Measurements from ENCODE around the gene TTC39B. TPM values are rescaled to one million over a fixed set of nuclear protein-coding genes. Genes with fewer than 3 reads are reported as not detected.
A peak's percentile ranks its signal among the peaks of the same experiment; 100 is the strongest.

TTC39B gene
- total RNA-seq, 1 donor from 2014 or later: 4.1 TPM

GRCh38 chr9:15308511-15308910 is 1.5 kb upstream of the TTC39B start:
- Histone ChIP-seq H4K20me1 (ENCODE audit: low read depth) (no peaks in the 10 kb centered on the region), H3K79me2 (ENCODE audit: low read depth) (no peaks in the 10 kb centered on the region), H3K4me1 (no peaks in the 10 kb centered on the region), H3F3A (ENCODE audit: low read depth) (peaks cover 6% of the 10 kb centered on the region), H3K27me3 (peaks cover 32% of the 10 kb centered on the region), H3K4me2 (no peak overlapping the region), H3K27ac (no peak overlapping the region), H3K9ac (no peak overlapping the region), H2AFZ (replicated peaks) (no peak overlapping the region), H3K4me3 (no peak overlapping the region), H3K9me3 (ENCODE audit: low read depth) (no peaks in the 10 kb centered on the region), H3K36me3 (no peaks in the 10 kb centered on the region)
- TF ChIP-seq, protein P1, sequence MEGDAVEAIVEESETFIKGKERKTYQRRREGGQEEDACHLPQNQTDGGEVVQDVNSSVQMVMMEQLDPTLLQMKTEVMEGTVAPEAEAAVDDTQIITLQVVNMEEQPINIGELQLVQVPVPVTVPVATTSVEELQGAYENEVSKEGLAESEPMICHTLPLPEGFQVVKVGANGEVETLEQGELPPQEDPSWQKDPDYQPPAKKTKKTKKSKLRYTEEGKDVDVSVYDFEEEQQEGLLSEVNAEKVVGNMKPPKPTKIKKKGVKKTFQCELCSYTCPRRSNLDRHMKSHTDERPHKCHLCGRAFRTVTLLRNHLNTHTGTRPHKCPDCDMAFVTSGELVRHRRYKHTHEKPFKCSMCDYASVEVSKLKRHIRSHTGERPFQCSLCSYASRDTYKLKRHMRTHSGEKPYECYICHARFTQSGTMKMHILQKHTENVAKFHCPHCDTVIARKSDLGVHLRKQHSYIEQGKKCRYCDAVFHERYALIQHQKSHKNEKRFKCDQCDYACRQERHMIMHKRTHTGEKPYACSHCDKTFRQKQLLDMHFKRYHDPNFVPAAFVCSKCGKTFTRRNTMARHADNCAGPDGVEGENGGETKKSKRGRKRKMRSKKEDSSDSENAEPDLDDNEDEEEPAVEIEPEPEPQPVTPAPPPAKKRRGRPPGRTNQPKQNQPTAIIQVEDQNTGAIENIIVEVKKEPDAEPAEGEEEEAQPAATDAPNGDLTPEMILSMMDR (IDR thresholded peaks at IDR 0.05): no peak
- TF ChIP-seq EZH2 (IDR thresholded peaks at IDR 0.05): no peak
- TF ChIP-seq EZH2phosphoT487 (IDR thresholded peaks at IDR 0.05): no peak
- Mint-ChIP-seq H3K4me3 (peak overlapping the region; percentile 6), H3K27me3 (ENCODE audit: insufficient read depth, low read depth) (peaks cover 4% of the 10 kb centered on the region), H3K9me3 (peaks cover 6% of the 10 kb centered on the region), H3K36me3 (no peaks in the 10 kb centered on the region), H3K27ac (no peak overlapping the region), H3K4me1 (peaks cover 10% of the 10 kb centered on the region)
- DNase-seq (ENCODE audit: low spot score): no peak

GRCh38 chr9:15307523-15307841 is 466 bp upstream of the TTC39B start:
- no peak overlapping the region for H3K9ac ChIP-seq
- H3K36me3 ChIP-seq: no peaks in the 10 kb centered on the region
- Mint-ChIP-seq H3K4me3 (peak overlapping the region; percentile 96), H3K27ac (no peak overlapping the region), H3K9me3 (no peaks in the 10 kb centered on the region), H3K36me3 (no peaks in the 10 kb centered on the region), H3K27me3 (ENCODE audit: insufficient read depth, low read depth) (peaks cover 4% of the 10 kb centered on the region), H3K4me1 (peaks cover 10% of the 10 kb centered on the region)
- H2AFZ ChIP-seq (replicated peaks): no peak overlapping the region
- H3F3A ChIP-seq (ENCODE audit: low read depth): peaks cover 6% of the 10 kb centered on the region
- no peaks in the 10 kb centered on the region for H3K9me3 ChIP-seq (ENCODE audit: low read depth)
- H3K4me3 ChIP-seq: peak overlapping the region; percentile 86
- H3K27me3 ChIP-seq: peaks cover 32% of the 10 kb centered on the region
- H3K4me2 ChIP-seq: peak overlapping the region; percentile 80
- no peak for TF ChIP-seq EZH2phosphoT487 (IDR thresholded peaks at IDR 0.05)
- no peak for TF ChIP-seq EZH2 (IDR thresholded peaks at IDR 0.05)
- TF ChIP-seq, protein P1 (IDR thresholded peaks at IDR 0.05): no peak
- H4K20me1 ChIP-seq (ENCODE audit: low read depth): no peaks in the 10 kb centered on the region
- H3K27ac ChIP-seq: no peak overlapping the region
- peak; percentile 4 for DNase-seq (ENCODE audit: low spot score)
- H3K79me2 ChIP-seq (ENCODE audit: low read depth): no peaks in the 10 kb centered on the region
- H3K4me1 ChIP-seq: no peaks in the 10 kb centered on the region

DNA sequence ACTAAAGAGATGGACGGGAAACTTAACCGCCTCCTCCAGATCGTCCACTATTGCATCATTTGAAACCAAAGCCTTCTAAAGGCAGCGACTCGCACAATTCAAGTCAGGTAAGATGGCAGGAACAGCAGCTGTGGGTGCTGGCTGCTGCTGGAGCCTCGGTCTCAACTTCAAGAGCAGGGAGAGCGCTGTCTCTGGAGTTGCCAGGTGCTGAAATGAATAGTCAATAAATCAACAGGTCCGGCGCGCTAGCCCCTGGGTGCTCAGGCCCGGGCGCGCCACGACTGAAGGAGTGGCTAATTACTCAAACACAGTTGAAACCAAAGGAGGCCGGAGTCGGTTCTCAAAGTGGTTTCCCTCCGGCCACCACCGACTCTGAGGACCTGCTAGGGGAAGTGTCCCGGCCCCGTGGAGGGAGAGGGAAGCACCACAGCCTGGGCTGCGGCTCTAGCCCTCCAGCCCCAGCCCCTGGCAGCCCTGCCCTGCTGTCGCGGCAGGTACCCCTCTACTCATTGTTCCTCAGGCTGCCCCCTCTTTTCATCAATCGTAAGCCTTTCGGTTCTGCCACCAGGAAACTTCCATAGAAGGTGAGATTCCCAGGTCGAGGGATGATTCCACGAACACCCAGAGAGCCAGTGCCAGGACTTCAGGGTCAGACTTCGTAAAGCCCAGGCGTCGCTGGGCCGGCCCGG is 804 bp downstream of the TTC39B start:
- peaks cover 32% of the 10 kb centered on the region for H3K27me3 ChIP-seq
- peaks cover 6% of the 10 kb centered on the region for H3F3A ChIP-seq (ENCODE audit: low read depth)
- peak overlapping the region; percentile 80 for H3K4me2 ChIP-seq
- peak; percentile 50 for TF ChIP-seq EZH2phosphoT487 (IDR thresholded peaks at IDR 0.05)
- TF ChIP-seq, protein P1 (IDR thresholded peaks at IDR 0.05): no peak
- Mint-ChIP-seq H3K9me3 (no peaks in the 10 kb centered on the region), H3K27ac (no peak overlapping the region), H3K36me3 (no peaks in the 10 kb centered on the region), H3K4me1 (peaks cover 10% of the 10 kb centered on the region), H3K27me3 (ENCODE audit: insufficient read depth, low read depth) (peaks cover 4% of the 10 kb centered on the region), H3K4me3 (peak overlapping the region; percentile 96)
- no peaks in the 10 kb centered on the region for H3K9me3 ChIP-seq (ENCODE audit: low read depth)
- no peaks in the 10 kb centered on the region for H4K20me1 ChIP-seq (ENCODE audit: low read depth)
- no peaks in the 10 kb centered on the region for H3K4me1 ChIP-seq
- H3K36me3 ChIP-seq: no peaks in the 10 kb centered on the region
- DNase-seq (ENCODE audit: low spot score): peak; percentile 51
- H3K4me3 ChIP-seq: peak overlapping the region; percentile 86
- H3K27ac ChIP-seq: no peak overlapping the region
- no peaks in the 10 kb centered on the region for H3K79me2 ChIP-seq (ENCODE audit: low read depth)
- peak overlapping the region; percentile 99 for H2AFZ ChIP-seq (replicated peaks)
- no peak overlapping the region for H3K9ac ChIP-seq

Measured in neural progenitor cell (in vitro differentiated cells).